ENCODE results near the gene PLXNA2.

- TF ChIP-seq, protein P1, sequence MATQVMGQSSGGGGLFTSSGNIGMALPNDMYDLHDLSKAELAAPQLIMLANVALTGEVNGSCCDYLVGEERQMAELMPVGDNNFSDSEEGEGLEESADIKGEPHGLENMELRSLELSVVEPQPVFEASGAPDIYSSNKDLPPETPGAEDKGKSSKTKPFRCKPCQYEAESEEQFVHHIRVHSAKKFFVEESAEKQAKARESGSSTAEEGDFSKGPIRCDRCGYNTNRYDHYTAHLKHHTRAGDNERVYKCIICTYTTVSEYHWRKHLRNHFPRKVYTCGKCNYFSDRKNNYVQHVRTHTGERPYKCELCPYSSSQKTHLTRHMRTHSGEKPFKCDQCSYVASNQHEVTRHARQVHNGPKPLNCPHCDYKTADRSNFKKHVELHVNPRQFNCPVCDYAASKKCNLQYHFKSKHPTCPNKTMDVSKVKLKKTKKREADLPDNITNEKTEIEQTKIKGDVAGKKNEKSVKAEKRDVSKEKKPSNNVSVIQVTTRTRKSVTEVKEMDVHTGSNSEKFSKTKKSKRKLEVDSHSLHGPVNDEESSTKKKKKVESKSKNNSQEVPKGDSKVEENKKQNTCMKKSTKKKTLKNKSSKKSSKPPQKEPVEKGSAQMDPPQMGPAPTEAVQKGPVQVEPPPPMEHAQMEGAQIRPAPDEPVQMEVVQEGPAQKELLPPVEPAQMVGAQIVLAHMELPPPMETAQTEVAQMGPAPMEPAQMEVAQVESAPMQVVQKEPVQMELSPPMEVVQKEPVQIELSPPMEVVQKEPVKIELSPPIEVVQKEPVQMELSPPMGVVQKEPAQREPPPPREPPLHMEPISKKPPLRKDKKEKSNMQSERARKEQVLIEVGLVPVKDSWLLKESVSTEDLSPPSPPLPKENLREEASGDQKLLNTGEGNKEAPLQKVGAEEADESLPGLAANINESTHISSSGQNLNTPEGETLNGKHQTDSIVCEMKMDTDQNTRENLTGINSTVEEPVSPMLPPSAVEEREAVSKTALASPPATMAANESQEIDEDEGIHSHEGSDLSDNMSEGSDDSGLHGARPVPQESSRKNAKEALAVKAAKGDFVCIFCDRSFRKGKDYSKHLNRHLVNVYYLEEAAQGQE (IDR thresholded peaks at IDR 0.05; ENCODE audit: insufficient read depth in 1 of 2, low read depth in 2 of 2, low read length in 2 of 2) = no peak
- no peak for TF ChIP-seq POLR2AphosphoS5 (IDR thresholded peaks at IDR 0.05; ENCODE audit: low read depth, low read length)
- TF ChIP-seq TAF1 (IDR thresholded peaks at IDR 0.05; ENCODE audit: borderline replicate concordance, insufficient read depth, low read length) = no peak
- TF ChIP-seq SIN3A (IDR thresholded peaks at IDR 0.05; ENCODE audit: borderline replicate concordance, insufficient read depth, low read length) = no peak
These were observed 6.4 kb upstream of the PLXNA2 start for GRCh38 chr1:208250613-208251012.
